ENCODE results near the gene TNIP3. TPM values are rescaled to one million over a fixed set of nuclear protein-coding genes. Genes with fewer than 3 reads are reported as not detected.

TNIP3 gene
- total RNA-seq, 2 donors from 2014 or later = 0.11 TPM; not detected in 1

GRCh38 chr4:121185960-121186359 is 21.8 kb upstream of the TNIP3 start:
- DNase-seq = no peak
- H3K36me3 ChIP-seq (ENCODE audit: control insufficient read depth, insufficient read depth, low read length) = no peaks in the 10 kb centered on the region
- no peak overlapping the region for H3K27ac ChIP-seq (ENCODE audit: low read depth, low read length)
- Mint-ChIP-seq H3K27ac (no peak overlapping the region), H3K4me1 (peaks cover 3% of the 10 kb centered on the region), H3K9me3 (peaks cover 9% of the 10 kb centered on the region), H3K36me3 (ENCODE audit: low read depth) (no peaks in the 10 kb centered on the region), H3K4me3 (no peak overlapping the region), H3K27me3 (ENCODE audit: insufficient read depth) (no peaks in the 10 kb centered on the region)
- no peaks in the 10 kb centered on the region for H3K27me3 ChIP-seq (ENCODE audit: control insufficient read depth, insufficient read depth, low read length, poor library complexity, severe bottlenecking)
- H3K9ac ChIP-seq (ENCODE audit: extremely low read depth, low read length, poor library complexity, severe bottlenecking) = no peak overlapping the region
- no peaks in the 10 kb centered on the region for H3K4me1 ChIP-seq (ENCODE audit: control insufficient read depth, insufficient read depth, low read length)
- no peak overlapping the region for H3K4me3 ChIP-seq (ENCODE audit: low read length)
- H3K9me3 ChIP-seq (ENCODE audit: control insufficient read depth, low read length) = peaks cover 15% of the 10 kb centered on the region
- WGBS, 2 experiments (ENCODE audit: insufficient coverage in 1 of 2, insufficient read length in 1 of 2) = 88 to 89% methylated on average over 3 to 10 of the region's 10 CpGs
- TF ChIP-seq CTCF (conservative IDR thresholded peaks at IDR 0.05) = no peak

DNA sequence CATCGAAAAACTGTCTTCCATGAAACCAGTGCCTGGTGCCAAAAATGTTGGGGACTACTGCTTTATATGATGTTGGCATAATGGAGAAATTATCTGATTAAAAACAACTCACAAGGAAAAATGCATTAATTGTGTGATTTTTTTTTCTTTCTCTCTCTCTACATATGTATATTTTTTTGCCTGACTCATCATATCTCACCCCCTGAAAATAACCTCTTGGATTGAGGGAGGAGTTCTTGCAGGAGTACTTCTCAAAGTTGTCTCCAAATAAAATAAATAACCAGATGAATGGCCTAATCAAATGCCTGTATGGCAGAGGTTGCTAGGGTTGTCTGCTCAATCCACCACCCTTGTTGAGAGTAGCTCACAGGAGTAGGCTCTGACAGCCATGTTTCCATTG is 19.9 kb upstream of the TNIP3 start:
- H3K4me3 ChIP-seq (ENCODE audit: low read length) = no peak overlapping the region
- WGBS, 2 experiments (ENCODE audit: insufficient coverage in 1 of 2, insufficient read length in 1 of 2) = 100% methylated on average over 1 of the region's 1 CpG; no CpG with 5 or more reads in 1 of the 2 experiments
- no peaks in the 10 kb centered on the region for H3K36me3 ChIP-seq (ENCODE audit: control insufficient read depth, insufficient read depth, low read length)
- TF ChIP-seq CTCF (conservative IDR thresholded peaks at IDR 0.05) = no peak
- H3K27me3 ChIP-seq (ENCODE audit: control insufficient read depth, insufficient read depth, low read length, poor library complexity, severe bottlenecking) = no peaks in the 10 kb centered on the region
- peaks cover 15% of the 10 kb centered on the region for H3K9me3 ChIP-seq (ENCODE audit: control insufficient read depth, low read length)
- H3K4me1 ChIP-seq (ENCODE audit: control insufficient read depth, insufficient read depth, low read length) = no peaks in the 10 kb centered on the region
- DNase-seq = no peak
- Mint-ChIP-seq H3K27me3 (ENCODE audit: insufficient read depth) (no peaks in the 10 kb centered on the region), H3K4me3 (no peak overlapping the region), H3K4me1 (no peaks in the 10 kb centered on the region), H3K36me3 (ENCODE audit: low read depth) (no peaks in the 10 kb centered on the region), H3K9me3 (peaks cover 9% of the 10 kb centered on the region), H3K27ac (no peak overlapping the region)
- H3K27ac ChIP-seq (ENCODE audit: low read depth, low read length) = no peak overlapping the region
- H3K9ac ChIP-seq (ENCODE audit: extremely low read depth, low read length, poor library complexity, severe bottlenecking) = no peak overlapping the region

- Mint-ChIP-seq H3K36me3 (ENCODE audit: low read depth) (no peaks in the 10 kb centered on the region), H3K4me1 (peaks cover 1% of the 10 kb centered on the region), H3K27ac (no peak overlapping the region), H3K9me3 (peaks cover 9% of the 10 kb centered on the region), H3K27me3 (ENCODE audit: insufficient read depth) (peaks cover 2% of the 10 kb centered on the region), H3K4me3 (no peak overlapping the region)
- no peak for DNase-seq
- 91 to 94% methylated on average over 1 to 3 of the region's 3 CpGs for WGBS, 2 experiments (ENCODE audit: insufficient coverage in 1 of 2, insufficient read length in 1 of 2)
- H3K9me3 ChIP-seq (ENCODE audit: control insufficient read depth, low read length) = peaks cover 15% of the 10 kb centered on the region
- TF ChIP-seq CTCF (conservative IDR thresholded peaks at IDR 0.05) = no peak
- no peak overlapping the region for H3K4me3 ChIP-seq (ENCODE audit: low read length)
- no peaks in the 10 kb centered on the region for H3K27me3 ChIP-seq (ENCODE audit: control insufficient read depth, insufficient read depth, low read length, poor library complexity, severe bottlenecking)
- no peak overlapping the region for H3K9ac ChIP-seq (ENCODE audit: extremely low read depth, low read length, poor library complexity, severe bottlenecking)
- H3K4me1 ChIP-seq (ENCODE audit: control insufficient read depth, insufficient read depth, low read length) = peaks cover under 1% of the 10 kb centered on the region
- no peaks in the 10 kb centered on the region for H3K36me3 ChIP-seq (ENCODE audit: control insufficient read depth, insufficient read depth, low read length)
- H3K27ac ChIP-seq (ENCODE audit: low read depth, low read length) = no peak overlapping the region
Observed at GRCh38 chr4:121183361-121183760, 19.2 kb upstream of the TNIP3 start.

Measured in endodermal cell (in vitro differentiated cells).